ENCODE results near the gene MCRIP1.

The MCRIP1 gene

GRCh38 chr17:81805707-81806460 lies 27.2 kb downstream of the MCRIP1 start:
- in situ Hi-C loops (cut with MboI; ENCODE audit: low sequenced_read_pairs): no loop called here

- in situ Hi-C loops (cut with MboI; ENCODE audit: low sequenced_read_pairs): no loop called here
Measured at GRCh38 chr17:81804559-81805399, 28.3 kb downstream of the MCRIP1 start.

GRCh38 chr17:81803728-81804558 lies 29.1 kb downstream of the MCRIP1 start, which contains the start of gene GCGR:
GCGR (plus strand) TSS chr17:81804150; CDS start chr17:81809019, 4,869 bp downstream.
- in situ Hi-C loops (cut with MboI; ENCODE audit: low sequenced_read_pairs): no loop called here

GRCh38 chr17:81802856-81803643 lies 30.0 kb downstream of the MCRIP1 start:
- in situ Hi-C loops (cut with MboI; ENCODE audit: low sequenced_read_pairs): no loop called here

GRCh38 chr17:81802048-81802758 lies 30.9 kb downstream of the MCRIP1 start:
- in situ Hi-C loops (cut with MboI; ENCODE audit: low sequenced_read_pairs): no loop called here

GRCh38 chr17:81801327-81801726 lies 31.8 kb downstream of the MCRIP1 start:
- in situ Hi-C loops (cut with MboI; ENCODE audit: low sequenced_read_pairs): no loop called here

- in situ Hi-C loops (cut with MboI; ENCODE audit: low sequenced_read_pairs): no loop called here
Measured at GRCh38 chr17:81794509-81794908, 38.6 kb downstream of the MCRIP1 start.

GRCh38 chr17:81794074-81794476 lies 39.0 kb downstream of the MCRIP1 start:
- in situ Hi-C loops (cut with MboI; ENCODE audit: low sequenced_read_pairs): no loop called here

GRCh38 chr17:81792675-81793615 lies 40.1 kb downstream of the MCRIP1 start:
- in situ Hi-C loops (cut with MboI; ENCODE audit: low sequenced_read_pairs): no loop called here
